ENCODE measurements around the gene SLC25A34.
A peak's percentile ranks its signal among the peaks of the same experiment; 100 is the strongest.

The SLC25A34 gene

DNA sequence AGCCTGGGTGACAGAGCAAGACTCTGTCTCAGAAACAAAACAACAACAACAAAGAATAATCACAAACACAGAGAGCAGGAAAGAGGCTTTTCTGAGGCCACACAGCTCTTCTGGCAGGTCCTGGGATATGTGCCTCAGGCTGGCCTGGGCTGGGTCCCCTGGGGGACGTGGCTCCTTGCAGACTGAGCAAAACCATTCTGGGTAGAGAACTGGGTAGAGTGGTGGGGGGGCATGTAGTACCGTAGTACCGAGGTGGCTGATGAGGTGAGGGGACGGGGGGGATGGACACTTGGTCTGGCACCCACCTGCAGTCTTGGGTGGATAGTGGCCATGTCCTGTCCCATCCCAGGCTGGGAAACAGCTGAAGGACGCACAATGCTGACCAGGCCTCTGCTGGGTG, 12.2 kb downstream of the SLC25A34 start:
- no peak overlapping the region for H4K91ac ChIP-seq (ENCODE audit: low read length)
- peaks cover 0 to 5% of the 10 kb centered on the region in 2 experiments for H3K36me3 ChIP-seq (ENCODE audit: control insufficient read depth in 1 of 2, insufficient read depth in 2 of 2, low read depth in 1 of 2, low read length in 2 of 2)
- no peak overlapping the region for H3K4me3 ChIP-seq (ENCODE audit: insufficient read depth in 1 of 2, low read depth in 1 of 2, low read length in 2 of 2)
- 88% methylated on average over 5 of the region's 5 CpGs for WGBS
- H3K9ac ChIP-seq (ENCODE audit: low read length) = no peak overlapping the region
- H2BK120ac ChIP-seq (ENCODE audit: low read depth, low read length) = no peak overlapping the region
- H3K27me3 ChIP-seq (ENCODE audit: control insufficient read depth in 1 of 2, insufficient read depth in 1 of 2, low read length in 2 of 2) = no peaks in the 10 kb centered on the region
- H2BK12ac ChIP-seq (ENCODE audit: low read length in 2 of 2) = no peak overlapping the region
- DNase-seq = no peak
- H2BK5ac ChIP-seq (ENCODE audit: low read depth, low read length, poor library complexity, severe bottlenecking) = no peak overlapping the region
- H3K27ac ChIP-seq (ENCODE audit: low read length, poor library complexity, severe bottlenecking) = no peak overlapping the region
- no peaks in the 10 kb centered on the region for H3K9me3 ChIP-seq (ENCODE audit: control insufficient read depth, low read length)
- H3K79me1 ChIP-seq (replicated peaks; ENCODE audit: low read length, poor library complexity, severe bottlenecking) = no peaks in the 10 kb centered on the region
- H3K4me2 ChIP-seq (ENCODE audit: low read length, poor library complexity, severe bottlenecking) = no peak overlapping the region
- H3K14ac ChIP-seq (ENCODE audit: low read length in 2 of 2) = no peak overlapping the region
- peaks cover 6% of the 10 kb centered on the region for H3K4me1 ChIP-seq (ENCODE audit: control insufficient read depth, insufficient read depth, low read depth, low read length)
- no peak overlapping the region for H2BK15ac ChIP-seq (ENCODE audit: low read depth, poor library complexity, severe bottlenecking)
- H3K23ac ChIP-seq (ENCODE audit: low read length in 2 of 2) = no peak overlapping the region
- H3K4ac ChIP-seq (ENCODE audit: low read depth in 1 of 2, low read length in 2 of 2) = no peak overlapping the region
- no peak overlapping the region for H2AFZ ChIP-seq (ENCODE audit: low read depth, low read length)
- H4K8ac ChIP-seq (ENCODE audit: low read length) = no peak overlapping the region
- H2AK5ac ChIP-seq (ENCODE audit: low read length, severe bottlenecking) = no peak overlapping the region
- H3K18ac ChIP-seq (ENCODE audit: low read depth in 1 of 2, low read length in 2 of 2) = no peak overlapping the region

DNA sequence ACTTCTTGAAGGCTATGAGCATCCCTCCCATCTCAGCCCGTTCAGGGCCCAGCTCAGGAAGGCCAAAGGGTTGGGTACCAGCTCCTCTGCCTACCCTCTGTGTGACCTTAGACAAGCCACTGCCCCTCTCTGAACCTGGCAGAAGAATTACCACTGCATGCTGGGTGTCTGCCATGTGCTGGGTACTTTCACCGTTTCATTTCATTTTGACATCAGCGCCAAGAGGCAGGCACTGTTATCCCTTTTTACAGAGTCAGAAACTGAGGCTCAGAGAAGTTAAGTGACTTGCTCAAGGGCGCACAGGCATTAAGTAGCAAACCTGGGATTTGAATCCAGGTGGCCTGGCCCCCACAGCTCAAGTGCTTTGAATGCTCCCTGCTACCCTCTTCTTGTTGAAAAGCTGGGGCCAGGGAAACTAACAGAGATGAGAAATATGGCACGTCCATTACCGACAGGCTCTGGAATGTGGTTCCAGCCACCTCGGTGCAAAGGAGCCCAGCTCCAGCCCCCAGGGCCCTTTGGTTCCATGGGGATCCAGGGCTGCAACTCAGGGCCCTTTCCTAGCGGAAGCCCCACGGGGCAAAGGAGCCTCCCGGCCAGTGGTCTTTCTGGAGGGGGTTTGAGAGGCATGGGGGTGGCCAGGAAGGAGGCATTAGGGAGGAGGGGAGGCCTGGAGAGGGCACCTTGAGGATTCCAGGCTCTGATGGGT, 12.8 kb downstream of the SLC25A34 start:
- H3K4ac ChIP-seq (ENCODE audit: low read depth in 1 of 2, low read length in 2 of 2) = no peak overlapping the region
- peaks cover 0 to 5% of the 10 kb centered on the region in 2 experiments for H3K36me3 ChIP-seq (ENCODE audit: control insufficient read depth in 1 of 2, insufficient read depth in 2 of 2, low read depth in 1 of 2, low read length in 2 of 2)
- no peak overlapping the region for H3K18ac ChIP-seq (ENCODE audit: low read depth in 1 of 2, low read length in 2 of 2)
- H3K14ac ChIP-seq (ENCODE audit: low read length in 2 of 2) = no peak overlapping the region
- H2BK15ac ChIP-seq (ENCODE audit: low read depth, poor library complexity, severe bottlenecking) = no peak overlapping the region
- peaks cover 6% of the 10 kb centered on the region for H3K4me1 ChIP-seq (ENCODE audit: control insufficient read depth, insufficient read depth, low read depth, low read length)
- no peak overlapping the region for H4K91ac ChIP-seq (ENCODE audit: low read length)
- H4K8ac ChIP-seq (ENCODE audit: low read length) = no peak overlapping the region
- peak overlapping the region in 1 of 2 experiments; percentile 7 for H2BK12ac ChIP-seq (ENCODE audit: low read length in 2 of 2)
- H2BK120ac ChIP-seq (ENCODE audit: low read depth, low read length) = no peak overlapping the region
- H3K27me3 ChIP-seq (ENCODE audit: control insufficient read depth in 1 of 2, insufficient read depth in 1 of 2, low read length in 2 of 2) = no peaks in the 10 kb centered on the region
- H3K23ac ChIP-seq (ENCODE audit: low read length in 2 of 2) = no peak overlapping the region
- H2BK5ac ChIP-seq (ENCODE audit: low read depth, low read length, poor library complexity, severe bottlenecking) = no peak overlapping the region
- DNase-seq = no peak
- H3K4me3 ChIP-seq (ENCODE audit: insufficient read depth in 1 of 2, low read depth in 1 of 2, low read length in 2 of 2) = no peak overlapping the region
- WGBS = 92% methylated on average over 10 of the region's 10 CpGs
- no peak overlapping the region for H3K27ac ChIP-seq (ENCODE audit: low read length, poor library complexity, severe bottlenecking)
- no peaks in the 10 kb centered on the region for H3K9me3 ChIP-seq (ENCODE audit: control insufficient read depth, low read length)
- H3K4me2 ChIP-seq (ENCODE audit: low read length, poor library complexity, severe bottlenecking) = no peak overlapping the region
- H2AK5ac ChIP-seq (ENCODE audit: low read length, severe bottlenecking) = no peak overlapping the region
- H3K79me1 ChIP-seq (replicated peaks; ENCODE audit: low read length, poor library complexity, severe bottlenecking) = no peaks in the 10 kb centered on the region
- H3K9ac ChIP-seq (ENCODE audit: low read length) = no peak overlapping the region
- no peak overlapping the region for H2AFZ ChIP-seq (ENCODE audit: low read depth, low read length)

DNA sequence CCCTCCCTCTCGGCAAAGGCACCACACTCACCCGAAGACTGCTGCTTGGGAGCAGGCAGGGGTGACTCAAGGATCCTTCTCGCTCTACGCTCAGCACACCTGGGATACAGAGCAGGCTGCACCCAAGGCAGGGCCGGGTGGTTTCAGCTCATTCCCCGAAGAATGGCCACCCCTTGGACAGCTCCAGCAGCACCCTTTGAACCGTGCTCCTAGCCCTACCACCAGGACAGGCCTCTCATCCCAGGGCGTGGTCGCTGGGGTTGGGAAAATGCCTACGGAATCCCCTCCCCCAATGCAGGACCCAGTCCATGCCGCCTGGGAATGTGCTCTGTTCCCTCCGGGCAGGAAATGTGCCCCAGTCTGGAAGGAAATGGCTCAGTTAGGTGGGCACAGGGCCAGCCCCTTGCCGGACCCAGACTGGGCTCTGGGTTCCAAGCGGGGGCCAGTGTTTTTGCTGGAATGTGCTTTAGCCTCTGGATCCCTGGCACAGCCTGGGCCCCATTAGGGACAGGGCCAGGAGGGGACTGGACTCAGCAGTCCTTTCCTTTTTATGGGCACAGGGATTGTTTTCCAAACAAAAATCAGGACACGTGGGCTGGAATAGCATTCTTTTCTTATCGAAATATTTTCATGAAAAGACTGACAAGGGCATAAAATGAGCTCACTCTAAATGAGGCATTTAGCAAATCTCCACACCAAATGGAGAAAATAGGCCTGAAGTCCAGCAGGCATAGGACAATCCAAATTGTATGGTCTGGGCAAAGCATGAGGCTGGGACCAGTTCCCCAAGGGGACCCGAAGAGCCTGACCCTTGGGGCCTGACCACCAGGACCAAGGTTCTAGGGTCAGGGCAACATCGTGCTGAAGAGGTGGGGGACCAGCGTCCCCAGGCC, 13.6 kb downstream of the SLC25A34 start:
- Histone ChIP-seq H2BK15ac (ENCODE audit: low read depth, poor library complexity, severe bottlenecking) (no peak overlapping the region), H3K27ac (ENCODE audit: low read length, poor library complexity, severe bottlenecking) (no peak overlapping the region), H3K23ac (ENCODE audit: low read length in 2 of 2) (peak overlapping the region in 1 of 2 experiments; percentile 14), H3K9me3 (ENCODE audit: control insufficient read depth, low read length) (no peaks in the 10 kb centered on the region), H3K4me2 (ENCODE audit: low read length, poor library complexity, severe bottlenecking) (no peak overlapping the region), H3K27me3 (ENCODE audit: control insufficient read depth in 1 of 2, insufficient read depth in 1 of 2, low read length in 2 of 2) (no peaks in the 10 kb centered on the region), H2BK5ac (ENCODE audit: low read depth, low read length, poor library complexity, severe bottlenecking) (no peak overlapping the region), H2AK5ac (ENCODE audit: low read length, severe bottlenecking) (no peak overlapping the region), H3K14ac (ENCODE audit: low read length in 2 of 2) (no peak overlapping the region), H3K18ac (ENCODE audit: low read depth in 1 of 2, low read length in 2 of 2) (peak overlapping the region in 1 of 2 experiments; percentile 2), H3K4ac (ENCODE audit: low read depth in 1 of 2, low read length in 2 of 2) (peak overlapping the region; percentile 2 to 29), H2BK12ac (ENCODE audit: low read length in 2 of 2) (peak overlapping the region in 1 of 2 experiments; percentile 23), H3K9ac (ENCODE audit: low read length) (no peak overlapping the region), H4K8ac (ENCODE audit: low read length) (peak overlapping the region; percentile 57), H2AFZ (ENCODE audit: low read depth, low read length) (no peak overlapping the region), H4K91ac (ENCODE audit: low read length) (no peak overlapping the region), H3K4me3 (ENCODE audit: insufficient read depth in 1 of 2, low read depth in 1 of 2, low read length in 2 of 2) (no peak overlapping the region), H3K36me3 (ENCODE audit: control insufficient read depth in 1 of 2, insufficient read depth in 2 of 2, low read depth in 1 of 2, low read length in 2 of 2) (no peaks in the 10 kb centered on the region), H3K79me1 (replicated peaks; ENCODE audit: low read length, poor library complexity, severe bottlenecking) (no peaks in the 10 kb centered on the region), H3K4me1 (ENCODE audit: control insufficient read depth, insufficient read depth, low read depth, low read length) (no peaks in the 10 kb centered on the region), H2BK120ac (ENCODE audit: low read depth, low read length) (no peak overlapping the region)
- 65% methylated on average over 19 of the region's 19 CpGs for WGBS
- DNase-seq = no peak

DNA sequence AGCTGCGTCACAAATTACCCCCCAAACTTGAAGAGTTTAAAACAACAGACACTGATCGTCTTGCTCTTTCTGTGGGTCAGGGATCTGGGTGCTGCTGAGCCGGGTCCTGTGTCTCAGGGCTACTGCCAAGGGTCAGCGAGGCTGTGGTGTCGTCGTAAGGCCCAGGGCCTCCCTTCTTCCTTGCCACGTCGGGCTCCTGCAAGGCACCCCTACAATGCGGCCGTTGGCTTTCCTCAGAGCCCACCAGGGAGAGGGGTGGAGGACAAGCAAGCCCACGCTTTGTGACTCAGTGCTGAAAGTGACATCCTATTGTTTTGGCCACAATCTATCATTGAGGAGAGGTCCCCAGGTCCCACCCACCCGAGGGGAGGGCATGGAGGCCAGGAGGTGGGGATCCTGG, 14.9 kb downstream of the SLC25A34 start:
- H3K4me1 ChIP-seq (ENCODE audit: control insufficient read depth, insufficient read depth, low read depth, low read length) = peaks cover 2% of the 10 kb centered on the region
- no peaks in the 10 kb centered on the region for H3K27me3 ChIP-seq (ENCODE audit: control insufficient read depth in 1 of 2, insufficient read depth in 1 of 2, low read length in 2 of 2)
- no peak overlapping the region for H3K27ac ChIP-seq (ENCODE audit: low read length, poor library complexity, severe bottlenecking)
- no peak overlapping the region for H2BK5ac ChIP-seq (ENCODE audit: low read depth, low read length, poor library complexity, severe bottlenecking)
- no peak overlapping the region for H3K4me2 ChIP-seq (ENCODE audit: low read length, poor library complexity, severe bottlenecking)
- no peak overlapping the region for H3K23ac ChIP-seq (ENCODE audit: low read length in 2 of 2)
- H3K14ac ChIP-seq (ENCODE audit: low read length in 2 of 2) = peak overlapping the region in 1 of 2 experiments; percentile 90
- no peak overlapping the region for H2AK5ac ChIP-seq (ENCODE audit: low read length, severe bottlenecking)
- no peak overlapping the region for H3K9ac ChIP-seq (ENCODE audit: low read length)
- H3K4me3 ChIP-seq (ENCODE audit: insufficient read depth in 1 of 2, low read depth in 1 of 2, low read length in 2 of 2) = no peak overlapping the region
- H3K4ac ChIP-seq (ENCODE audit: low read depth in 1 of 2, low read length in 2 of 2) = no peak overlapping the region
- H2AFZ ChIP-seq (ENCODE audit: low read depth, low read length) = no peak overlapping the region
- H2BK12ac ChIP-seq (ENCODE audit: low read length in 2 of 2) = no peak overlapping the region
- WGBS = 91% methylated on average over 12 of the region's 12 CpGs
- H4K91ac ChIP-seq (ENCODE audit: low read length) = peak overlapping the region; percentile 19
- peak overlapping the region in 1 of 2 experiments; percentile 38 for H3K18ac ChIP-seq (ENCODE audit: low read depth in 1 of 2, low read length in 2 of 2)
- H3K36me3 ChIP-seq (ENCODE audit: control insufficient read depth in 1 of 2, insufficient read depth in 2 of 2, low read depth in 1 of 2, low read length in 2 of 2) = no peaks in the 10 kb centered on the region
- no peak overlapping the region for H4K8ac ChIP-seq (ENCODE audit: low read length)
- no peak for DNase-seq
- no peaks in the 10 kb centered on the region for H3K9me3 ChIP-seq (ENCODE audit: control insufficient read depth, low read length)
- H2BK15ac ChIP-seq (ENCODE audit: low read depth, poor library complexity, severe bottlenecking) = no peak overlapping the region
- H3K79me1 ChIP-seq (replicated peaks; ENCODE audit: low read length, poor library complexity, severe bottlenecking) = no peaks in the 10 kb centered on the region
- H2BK120ac ChIP-seq (ENCODE audit: low read depth, low read length) = no peak overlapping the region

Data from mesenchymal stem cell (in vitro differentiated cells and primary cell).